ENCODE data around the gene SDK1. TPM values are rescaled to one million over a fixed set of nuclear protein-coding genes. Genes with fewer than 3 reads are reported as not detected.

Gene SDK1
- total RNA-seq, 1 donor, result 0.43 TPM

GRCh38 chr7:4191525-4191924 lies 890.5 kb downstream of the SDK1 start:
- no peak for TF ChIP-seq CTCF (IDR thresholded peaks at IDR 0.05; ENCODE audit: insufficient read depth, low read depth, low read length)
- no peak overlapping the region for H3K4me3 ChIP-seq (ENCODE audit: low read depth, low read length)
- no peak for DNase-seq (ENCODE audit: low read depth)

- DNase-seq (ENCODE audit: low read depth), result no peak
- no peak for TF ChIP-seq CTCF (IDR thresholded peaks at IDR 0.05; ENCODE audit: insufficient read depth, low read depth, low read length)
Observed at GRCh38 chr7:4195660-4196059, 894.6 kb downstream of the SDK1 start.

GRCh38 chr7:4196121-4196819 lies 895.2 kb downstream of the SDK1 start:
- no peak overlapping the region for H3K4me3 ChIP-seq (ENCODE audit: low read depth, low read length)
- no peak for DNase-seq (ENCODE audit: low read depth)
- TF ChIP-seq CTCF (IDR thresholded peaks at IDR 0.05; ENCODE audit: insufficient read depth, low read depth, low read length), result no peak

More at GRCh38 chr7:4195660-4196059, 894.6 kb downstream of the SDK1 start:
- H3K4me3 ChIP-seq (ENCODE audit: low read depth, low read length), result no peak overlapping the region

GRCh38 chr7:4198301-4198700 lies 897.2 kb downstream of the SDK1 start:
- no peak overlapping the region for H3K4me3 ChIP-seq (ENCODE audit: low read depth, low read length)
- DNase-seq (ENCODE audit: low read depth), result no peak
- TF ChIP-seq CTCF (IDR thresholded peaks at IDR 0.05; ENCODE audit: insufficient read depth, low read depth, low read length), result no peak

GRCh38 chr7:4200546-4201094 lies 899.6 kb downstream of the SDK1 start:
- no peak for TF ChIP-seq CTCF (IDR thresholded peaks at IDR 0.05; ENCODE audit: insufficient read depth, low read depth, low read length)
- H3K4me3 ChIP-seq (ENCODE audit: low read depth, low read length), result no peak overlapping the region
- no peak for DNase-seq (ENCODE audit: low read depth)

GRCh38 chr7:4201566-4201965 lies 900.5 kb downstream of the SDK1 start:
- no peak overlapping the region for H3K4me3 ChIP-seq (ENCODE audit: low read depth, low read length)
- no peak for TF ChIP-seq CTCF (IDR thresholded peaks at IDR 0.05; ENCODE audit: insufficient read depth, low read depth, low read length)
- no peak for DNase-seq (ENCODE audit: low read depth)
